ENCODE data around the gene HTR6. TPM values are rescaled to one million over a fixed set of nuclear protein-coding genes. Genes with fewer than 3 reads are reported as not detected.

HTR6 gene
- total RNA-seq, 2 donors from 2014 or later = 0.16 to 0.17 TPM

DNA sequence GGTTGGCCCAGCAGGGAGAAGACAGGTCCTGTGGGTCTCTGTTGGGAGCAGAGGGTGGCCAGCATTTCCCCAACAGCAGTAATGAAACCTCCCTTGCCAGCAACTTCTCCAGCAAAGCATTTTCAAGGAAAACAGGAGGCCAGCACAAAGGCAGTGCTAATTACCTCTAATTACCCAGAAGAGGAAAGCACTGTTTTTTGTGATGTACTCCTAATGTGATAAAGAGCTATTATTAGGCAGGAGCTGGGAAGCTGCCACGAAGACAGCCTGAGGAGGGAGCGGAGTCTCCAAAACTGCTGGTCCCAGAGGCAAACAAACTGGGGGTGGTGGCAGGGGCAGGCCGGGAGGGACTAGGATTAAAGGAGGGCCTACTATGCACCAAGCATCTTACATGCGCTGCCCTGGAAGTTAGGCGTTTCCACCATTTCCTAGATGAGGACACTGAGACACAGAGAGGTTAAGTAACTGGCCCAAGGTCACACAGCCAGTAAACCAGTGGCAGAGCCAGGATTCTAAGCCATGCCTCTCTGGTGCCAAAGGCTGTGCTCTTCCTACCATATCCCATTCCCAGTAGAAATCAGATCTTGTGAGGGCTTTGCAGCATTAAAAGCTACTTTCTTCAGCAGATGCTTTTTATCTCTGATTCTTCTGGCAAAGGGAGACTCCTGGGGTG, 24.5 kb downstream of the HTR6 start:
- H3K9me3 ChIP-seq (ENCODE audit: control insufficient read depth, low read length, poor library complexity, severe bottlenecking) = no peaks in the 10 kb centered on the region
- Mint-ChIP-seq H3K27me3 (no peaks in the 10 kb centered on the region), H3K36me3 (ENCODE audit: low read depth) (peaks cover 6% of the 10 kb centered on the region), H3K4me1 (peaks cover 17% of the 10 kb centered on the region), H3K27ac (peak overlapping the region; percentile 71), H3K4me3 (peak overlapping the region; percentile 66)
- ATAC-seq (no peak), DNase-seq (no peak)

GRCh38 chr1:19689856-19690255, 25.2 kb downstream of the HTR6 start:
- Mint-ChIP-seq H3K27me3 (no peaks in the 10 kb centered on the region), H3K36me3 (ENCODE audit: low read depth) (peaks cover 6% of the 10 kb centered on the region), H3K27ac (peak overlapping the region; percentile 8), H3K4me3 (no peak overlapping the region), H3K4me1 (peaks cover 17% of the 10 kb centered on the region)
- no peak for ATAC-seq
- no peak for DNase-seq
- H3K9me3 ChIP-seq (ENCODE audit: control insufficient read depth, low read length, poor library complexity, severe bottlenecking) = no peaks in the 10 kb centered on the region

DNA sequence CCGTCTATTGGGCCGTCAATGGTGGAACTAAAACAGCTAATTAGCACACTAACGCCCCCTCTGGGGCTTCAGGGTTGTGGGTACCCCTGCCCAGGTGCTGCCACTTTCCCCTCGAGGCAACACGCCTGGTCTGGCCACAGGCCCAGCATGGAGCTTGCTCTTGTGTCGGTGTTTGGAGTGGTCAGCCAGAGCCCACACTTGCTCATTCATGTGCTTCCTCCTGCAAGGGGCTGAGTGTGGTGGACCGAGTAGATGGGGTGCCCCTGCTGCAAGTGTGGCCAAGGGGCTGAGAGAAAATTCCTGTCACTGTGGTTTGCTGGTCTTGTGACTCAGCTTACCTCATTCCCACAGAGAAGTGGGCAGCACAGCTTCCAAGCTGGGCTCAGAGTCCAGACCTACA, 25.7 kb downstream of the HTR6 start:
- H3K27me3 Mint-ChIP-seq = no peaks in the 10 kb centered on the region
- H3K4me1 Mint-ChIP-seq = peaks cover 17% of the 10 kb centered on the region
- DNase-seq = no peak
- no peak overlapping the region for H3K4me3 Mint-ChIP-seq
- no peak for ATAC-seq
- peaks cover 6% of the 10 kb centered on the region for H3K36me3 Mint-ChIP-seq (ENCODE audit: low read depth)
- peak overlapping the region; percentile 29 for H3K27ac Mint-ChIP-seq
- no peaks in the 10 kb centered on the region for H3K9me3 ChIP-seq (ENCODE audit: control insufficient read depth, low read length, poor library complexity, severe bottlenecking)

GRCh38 chr1:19694298-19694697, 29.6 kb downstream of the HTR6 start:
- DNase-seq = no peak

GRCh38 chr1:19695772-19696171, 31.1 kb downstream of the HTR6 start:
- Mint-ChIP-seq H3K4me1 (no peaks in the 10 kb centered on the region), H3K36me3 (ENCODE audit: low read depth) (peaks cover 6% of the 10 kb centered on the region), H3K27me3 (no peaks in the 10 kb centered on the region), H3K4me3 (no peak overlapping the region), H3K27ac (no peak overlapping the region)
- ATAC-seq (no peak), DNase-seq (no peak)
- H3K9me3 ChIP-seq (ENCODE audit: control insufficient read depth, low read length, poor library complexity, severe bottlenecking) = no peaks in the 10 kb centered on the region

More at GRCh38 chr1:19694298-19694697, 29.6 kb downstream of the HTR6 start:
- Mint-ChIP-seq H3K4me3 (no peak overlapping the region), H3K27me3 (no peaks in the 10 kb centered on the region), H3K4me1 (peaks cover 3% of the 10 kb centered on the region), H3K27ac (no peak overlapping the region), H3K36me3 (ENCODE audit: low read depth) (peaks cover 9% of the 10 kb centered on the region)
- ATAC-seq = no peak
- H3K9me3 ChIP-seq (ENCODE audit: control insufficient read depth, low read length, poor library complexity, severe bottlenecking) = no peaks in the 10 kb centered on the region

DNA sequence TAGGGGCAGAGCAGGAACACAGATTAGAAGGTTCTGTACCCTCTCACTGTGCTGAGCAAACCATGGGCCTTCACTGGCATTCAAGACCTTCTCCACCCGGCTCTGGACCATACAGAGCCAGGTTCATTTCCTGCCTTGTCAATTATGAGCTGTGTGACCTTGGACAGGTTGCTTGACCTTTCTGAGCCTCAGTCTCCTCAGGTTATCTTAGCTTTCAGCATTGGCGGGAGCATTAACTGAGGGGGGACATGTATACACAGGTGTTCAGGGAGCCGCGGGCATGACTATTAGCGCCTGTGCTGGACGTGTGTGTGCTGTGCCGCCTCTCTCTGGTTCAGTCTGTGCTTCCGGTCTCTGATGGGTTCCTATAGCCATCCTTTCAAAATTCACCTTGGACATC, 32.1 kb downstream of the HTR6 start:
- DNase-seq (no peak), ATAC-seq (no peak)
- Mint-ChIP-seq H3K4me1 (no peaks in the 10 kb centered on the region), H3K27ac (no peak overlapping the region), H3K27me3 (no peaks in the 10 kb centered on the region), H3K4me3 (no peak overlapping the region), H3K36me3 (ENCODE audit: low read depth) (peaks cover 3% of the 10 kb centered on the region)
- no peaks in the 10 kb centered on the region for H3K9me3 ChIP-seq (ENCODE audit: control insufficient read depth, low read length, poor library complexity, severe bottlenecking)

DNA sequence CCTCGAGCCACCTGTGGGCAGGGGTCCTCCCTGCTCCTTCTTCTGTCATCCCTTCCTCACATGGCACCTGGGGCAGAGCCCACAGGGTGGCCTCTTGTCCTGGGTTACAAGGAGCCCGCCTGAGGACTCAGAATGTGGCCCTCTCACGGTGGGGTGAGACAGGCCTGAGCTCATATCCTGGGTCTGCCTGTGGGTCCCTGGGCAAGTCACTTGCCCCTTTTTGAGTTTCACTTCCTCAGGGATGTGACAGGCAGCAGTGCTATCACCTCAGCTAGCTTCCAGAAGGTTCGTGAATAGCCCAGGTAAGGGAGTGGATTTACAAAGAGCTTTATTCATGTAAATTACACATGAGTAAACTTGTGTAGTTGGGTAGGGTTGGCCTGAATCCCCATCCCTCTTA, 33.5 kb downstream of the HTR6 start:
- H3K36me3 Mint-ChIP-seq (ENCODE audit: low read depth) = peaks cover 3% of the 10 kb centered on the region
- no peaks in the 10 kb centered on the region for H3K9me3 ChIP-seq (ENCODE audit: control insufficient read depth, low read length, poor library complexity, severe bottlenecking)
- no peak overlapping the region for H3K27ac Mint-ChIP-seq
- no peak overlapping the region for H3K4me3 Mint-ChIP-seq
- H3K4me1 Mint-ChIP-seq = no peaks in the 10 kb centered on the region
- no peaks in the 10 kb centered on the region for H3K27me3 Mint-ChIP-seq
- ATAC-seq (no peak), DNase-seq (no peak)

- Mint-ChIP-seq H3K4me3 (no peak overlapping the region), H3K27ac (no peak overlapping the region), H3K4me1 (no peaks in the 10 kb centered on the region), H3K27me3 (no peaks in the 10 kb centered on the region), H3K36me3 (ENCODE audit: low read depth) (peaks cover 3% of the 10 kb centered on the region)
- no peaks in the 10 kb centered on the region for H3K9me3 ChIP-seq (ENCODE audit: control insufficient read depth, low read length, poor library complexity, severe bottlenecking)
- no peak for ATAC-seq
- no peak for DNase-seq
Measured at GRCh38 chr1:19700079-19700777, 35.6 kb downstream of the HTR6 start.

DNA sequence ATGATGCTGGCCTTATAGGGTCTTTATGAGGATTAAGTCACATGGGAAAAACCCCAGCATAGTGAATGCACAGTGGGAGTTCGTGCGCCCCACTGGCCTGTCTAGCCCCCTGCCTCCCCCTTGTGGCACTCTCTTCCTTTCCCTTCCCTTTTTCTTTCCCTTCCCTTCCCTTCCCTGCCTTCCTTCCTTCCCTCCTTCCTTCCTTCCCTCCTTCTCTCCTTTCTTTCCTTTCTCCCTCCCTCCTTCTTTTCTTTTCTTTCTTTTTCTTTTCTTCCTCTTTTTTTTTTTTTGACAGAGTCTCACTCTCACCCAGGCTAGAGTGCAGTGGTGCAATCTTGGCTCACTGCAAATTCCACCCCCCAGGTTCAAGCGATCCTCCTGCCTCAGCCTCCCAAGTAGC, 38.6 kb downstream of the HTR6 start:
- H3K4me1 Mint-ChIP-seq = no peaks in the 10 kb centered on the region
- no peak overlapping the region for H3K27ac Mint-ChIP-seq
- DNase-seq (no peak), ATAC-seq (no peak)
- no peak overlapping the region for H3K4me3 Mint-ChIP-seq
- H3K27me3 Mint-ChIP-seq = no peaks in the 10 kb centered on the region
- no peaks in the 10 kb centered on the region for H3K36me3 Mint-ChIP-seq (ENCODE audit: low read depth)
- no peaks in the 10 kb centered on the region for H3K9me3 ChIP-seq (ENCODE audit: control insufficient read depth, low read length, poor library complexity, severe bottlenecking)

GRCh38 chr1:19704247-19705113, 39.8 kb downstream of the HTR6 start:
- H3K27me3 Mint-ChIP-seq = no peaks in the 10 kb centered on the region
- DNase-seq = peak; percentile 31 to 53 (median 32)

GRCh38 chr1:19705464-19705863, 40.8 kb downstream of the HTR6 start:
- no peak overlapping the region for H3K4me3 Mint-ChIP-seq
- H3K27me3 Mint-ChIP-seq = no peaks in the 10 kb centered on the region
- ATAC-seq (no peak), DNase-seq (no peak)
- H3K27ac Mint-ChIP-seq = no peak overlapping the region
- H3K9me3 ChIP-seq (ENCODE audit: control insufficient read depth, low read length, poor library complexity, severe bottlenecking) = no peaks in the 10 kb centered on the region
- peaks cover 3% of the 10 kb centered on the region for H3K4me1 Mint-ChIP-seq
- peaks cover 3% of the 10 kb centered on the region for H3K36me3 Mint-ChIP-seq (ENCODE audit: low read depth)

More at GRCh38 chr1:19704247-19705113, 39.8 kb downstream of the HTR6 start:
- no peaks in the 10 kb centered on the region for H3K36me3 Mint-ChIP-seq (ENCODE audit: low read depth)
- H3K27ac Mint-ChIP-seq = peak overlapping the region; percentile 19
- H3K4me3 Mint-ChIP-seq = no peak overlapping the region
- H3K9me3 ChIP-seq (ENCODE audit: control insufficient read depth, low read length, poor library complexity, severe bottlenecking) = no peaks in the 10 kb centered on the region
- H3K4me1 Mint-ChIP-seq = no peaks in the 10 kb centered on the region
- peak; percentile 77 for ATAC-seq

DNA sequence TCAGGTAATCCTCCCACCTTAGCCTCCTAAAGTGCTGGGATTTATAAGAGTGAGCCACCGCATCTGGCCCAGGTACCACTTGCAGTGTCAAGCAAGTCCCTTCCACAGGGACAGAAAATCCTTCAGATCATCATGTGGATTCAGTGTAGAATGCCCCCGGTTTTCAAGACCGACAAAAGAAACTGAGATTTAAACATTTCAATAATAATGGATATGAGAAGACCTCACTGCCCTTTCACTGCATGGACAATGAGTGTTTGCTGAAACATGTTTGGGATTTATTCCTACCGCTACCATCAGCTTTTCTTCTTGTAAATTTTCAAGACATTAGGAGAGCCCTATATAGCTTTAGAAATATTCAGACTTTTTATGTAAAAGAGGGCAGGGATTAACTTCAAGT, 41.5 kb downstream of the HTR6 start:
- no peaks in the 10 kb centered on the region for H3K9me3 ChIP-seq (ENCODE audit: control insufficient read depth, low read length, poor library complexity, severe bottlenecking)
- Mint-ChIP-seq H3K27ac (no peak overlapping the region), H3K4me3 (no peak overlapping the region), H3K36me3 (ENCODE audit: low read depth) (peaks cover 3% of the 10 kb centered on the region), H3K27me3 (no peaks in the 10 kb centered on the region), H3K4me1 (peaks cover 7% of the 10 kb centered on the region)
- no peak for ATAC-seq
- no peak for DNase-seq

- H3K4me1 Mint-ChIP-seq = peaks cover 7% of the 10 kb centered on the region
- H3K36me3 Mint-ChIP-seq (ENCODE audit: low read depth) = peaks cover 3% of the 10 kb centered on the region
- no peak overlapping the region for H3K4me3 Mint-ChIP-seq
- no peak for DNase-seq
- no peak for ATAC-seq
- no peaks in the 10 kb centered on the region for H3K9me3 ChIP-seq (ENCODE audit: control insufficient read depth, low read length, poor library complexity, severe bottlenecking)
- no peak overlapping the region for H3K27ac Mint-ChIP-seq
- H3K27me3 Mint-ChIP-seq = no peaks in the 10 kb centered on the region
Measured at GRCh38 chr1:19708567-19709110, 44.0 kb downstream of the HTR6 start.

Data from T-helper 17 cell (primary cell).